Activated T-helper 9 cell treated with anti-CD3 and anti-CD28 coated beads, Interleukin-2, amount 50 U/mL, for 16 hours (primary cell): ENCODE results near the gene CALML5.

ENCODE experiments used
- DNase-seq: peaks from one replicate; pipeline ENCODE4 v3.0.0-alpha.2; 2020; ENCODE audit warnings: low read depth

CALML5 gene

GRCh38 chr10:5499493-5500140, at the start of gene CALML5:
Gene CALML5, minus strand, starts transcription at chr10:5499570. Its CDS starts 132 bp downstream, at chr10:5499438.
- no peak for DNase-seq

GRCh38 chr10:5547931-5548660, 48.7 kb upstream of the CALML5 start:
- DNase-seq = no peak

GRCh38 chr10:5547681-5547930, 48.2 kb upstream of the CALML5 start:
- DNase-seq = no peak

DNA sequence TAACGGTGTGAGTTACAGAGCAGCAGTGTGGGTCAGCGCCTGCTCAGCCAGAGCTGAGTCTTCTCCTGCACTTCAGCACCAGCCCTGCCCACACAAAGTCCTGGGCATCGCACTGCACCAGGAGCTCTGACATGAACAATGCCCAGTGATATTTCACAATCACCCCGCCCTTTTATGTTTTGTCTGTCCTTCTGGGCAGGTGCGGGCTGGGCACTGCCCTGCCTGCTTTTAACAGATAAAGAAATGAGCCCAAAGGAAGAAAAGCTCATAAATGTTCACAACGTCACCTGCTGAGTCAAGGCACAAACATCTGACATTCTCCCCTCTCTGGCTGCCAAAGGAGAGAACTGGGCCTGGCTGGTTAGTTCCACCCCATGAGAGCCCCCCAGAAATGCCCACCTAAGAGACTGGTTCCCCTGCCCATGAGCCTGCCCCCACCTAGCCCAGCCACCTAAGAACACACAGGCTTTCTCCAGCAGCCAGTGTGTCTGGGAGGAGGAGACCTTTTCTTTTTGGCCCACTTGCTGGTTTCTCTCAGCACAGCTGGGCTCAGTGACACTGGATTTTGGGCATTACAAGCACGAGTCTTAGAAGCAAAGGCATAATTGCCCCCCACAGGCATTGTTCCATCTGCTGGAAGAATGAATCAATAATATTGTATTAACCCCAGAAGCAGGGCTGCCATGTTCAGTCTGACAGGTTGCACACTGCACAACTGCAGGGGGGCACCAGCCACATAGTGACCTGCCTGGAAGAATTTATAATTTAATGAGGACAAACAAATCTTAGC, 47.7 kb upstream of the CALML5 start:
- no peak for DNase-seq

GRCh38 chr10:5545778-5546710, 46.7 kb upstream of the CALML5 start:
- no peak for DNase-seq

DNA sequence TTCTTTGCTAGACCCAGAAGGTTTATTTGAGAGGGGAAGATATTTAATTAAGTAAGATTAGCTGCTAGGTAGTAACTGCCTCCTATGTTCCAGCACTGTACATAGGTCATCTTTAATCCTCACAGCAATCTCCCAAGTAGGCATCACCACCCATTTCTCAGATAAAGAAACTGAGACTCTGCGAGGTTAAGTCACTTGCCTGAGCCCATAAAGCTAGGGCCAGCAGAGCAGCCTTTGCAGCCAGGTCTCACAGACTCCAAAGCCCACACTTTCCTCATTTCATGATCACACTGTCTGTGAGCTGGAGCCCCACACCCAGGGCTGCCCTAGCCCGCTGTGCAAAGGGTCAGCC, 46.0 kb upstream of the CALML5 start:
- no peak for DNase-seq

DNA sequence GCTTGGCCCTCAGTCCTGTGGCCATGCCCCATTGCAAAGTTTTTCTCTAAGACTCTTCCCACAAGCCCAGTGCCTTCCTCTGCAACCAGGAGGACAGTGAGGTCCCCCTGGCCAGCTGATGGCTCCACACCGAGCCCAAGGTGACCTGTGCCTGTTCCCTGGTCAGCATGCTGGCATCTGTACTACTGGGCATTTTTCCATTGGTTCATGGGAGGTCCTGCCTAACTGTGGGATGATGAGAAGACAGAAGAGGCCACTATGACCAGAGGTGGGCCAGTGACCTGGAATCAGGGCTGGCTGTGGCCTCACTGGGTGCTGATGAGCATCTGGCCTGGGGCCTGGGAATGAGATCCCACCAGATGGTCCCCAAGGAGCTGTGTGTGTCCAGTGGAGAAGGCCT, 45.6 kb upstream of the CALML5 start:
- DNase-seq = no peak

DNA sequence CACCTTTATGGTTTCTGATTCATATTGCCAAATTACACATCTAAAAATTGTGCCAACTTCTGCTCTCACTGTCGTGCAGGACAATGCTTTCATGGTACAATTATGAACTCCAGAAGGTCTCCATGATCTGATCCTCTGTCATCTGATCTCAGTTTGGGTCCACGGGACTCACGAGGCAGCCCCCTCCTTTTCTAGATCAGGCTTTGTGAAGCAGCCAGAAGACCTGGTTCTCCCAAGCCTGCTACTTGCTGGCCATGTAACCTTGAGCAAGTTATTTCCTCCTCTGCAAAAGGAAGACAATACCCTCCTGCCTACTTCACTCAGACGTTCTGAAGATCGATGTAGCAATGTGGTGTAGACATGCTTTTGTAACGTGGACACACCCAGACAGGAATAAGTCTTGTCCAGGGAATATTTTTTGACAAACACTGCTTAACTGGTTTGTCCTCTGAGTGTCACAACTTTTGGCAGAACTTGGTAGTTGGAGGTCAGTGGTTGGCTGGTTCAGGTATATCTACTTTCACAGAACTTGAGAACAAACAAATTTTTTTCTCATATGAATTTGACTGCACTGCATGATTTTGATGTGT, 44.9 kb upstream of the CALML5 start:
- no peak for DNase-seq

GRCh38 chr10:5543623-5544022, 44.3 kb upstream of the CALML5 start:
- DNase-seq = no peak

GRCh38 chr10:5542100-5542499, 42.7 kb upstream of the CALML5 start:
- no peak for DNase-seq

DNA sequence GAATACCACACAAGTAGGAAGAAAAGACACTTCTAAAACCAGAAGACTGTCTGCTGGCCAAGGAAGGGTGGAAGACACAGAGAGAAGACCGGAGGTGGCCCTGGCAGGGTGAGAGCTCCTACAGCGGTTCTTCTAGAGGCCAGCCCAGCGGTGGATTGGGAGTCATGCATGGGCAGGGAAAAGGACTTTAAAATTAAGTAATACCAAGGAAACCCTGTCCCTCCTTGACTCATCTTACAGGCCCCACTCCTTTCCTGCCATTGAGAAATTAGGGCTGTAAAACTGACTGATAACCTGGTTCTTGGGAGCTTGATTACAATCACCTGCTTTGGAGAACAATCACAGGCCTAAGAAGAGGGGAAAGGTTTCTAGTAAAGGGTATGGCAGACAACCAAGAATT, 41.5 kb upstream of the CALML5 start:
- DNase-seq = no peak

GRCh38 chr10:5540080-5540479, 40.7 kb upstream of the CALML5 start:
- DNase-seq = no peak

DNA sequence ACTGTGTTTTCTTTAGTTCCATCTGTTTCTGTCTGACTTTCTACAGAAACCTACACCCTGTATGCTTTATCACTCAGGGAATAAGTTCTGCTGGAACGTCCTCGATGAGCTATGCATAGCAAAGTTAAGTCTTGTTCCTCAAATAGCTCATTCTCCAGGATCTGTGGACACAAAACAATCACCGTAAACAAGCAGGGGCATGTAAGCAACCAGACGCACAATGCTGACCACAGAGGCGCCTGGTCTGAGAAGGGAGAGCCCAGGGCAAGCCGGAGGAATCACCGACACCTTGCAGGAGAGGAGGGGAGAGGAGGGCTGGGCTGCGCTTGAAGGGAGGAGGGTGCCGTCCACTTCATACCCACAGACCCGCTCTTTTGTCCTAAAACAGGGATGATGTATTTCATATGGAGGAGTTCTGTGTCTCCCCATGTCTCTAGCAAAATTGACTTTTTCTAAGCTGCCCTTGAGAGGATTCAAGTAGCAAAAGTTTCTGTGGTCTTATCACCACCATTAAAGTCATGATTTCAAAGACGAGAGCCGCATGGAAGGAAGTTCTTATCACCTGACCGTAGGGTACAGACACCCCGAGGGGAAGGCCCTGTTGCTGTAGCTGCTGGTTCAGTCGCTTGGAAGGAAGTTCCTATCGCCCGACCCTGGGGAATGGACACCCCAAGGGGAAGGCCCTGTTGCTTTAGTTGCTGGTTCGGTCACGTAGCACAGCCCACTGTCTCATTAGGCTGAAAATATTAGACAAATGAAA, 39.7 kb upstream of the CALML5 start:
- no peak for DNase-seq

GRCh38 chr10:5538446-5538845, 39.1 kb upstream of the CALML5 start:
- DNase-seq = no peak

- DNase-seq = no peak
Observed at GRCh38 chr10:5537684-5538083, 38.3 kb upstream of the CALML5 start.

- DNase-seq = no peak
Observed at GRCh38 chr10:5536486-5537081, 37.2 kb upstream of the CALML5 start.

- DNase-seq = no peak
Observed at GRCh38 chr10:5534880-5535856, 35.8 kb upstream of the CALML5 start.

DNA sequence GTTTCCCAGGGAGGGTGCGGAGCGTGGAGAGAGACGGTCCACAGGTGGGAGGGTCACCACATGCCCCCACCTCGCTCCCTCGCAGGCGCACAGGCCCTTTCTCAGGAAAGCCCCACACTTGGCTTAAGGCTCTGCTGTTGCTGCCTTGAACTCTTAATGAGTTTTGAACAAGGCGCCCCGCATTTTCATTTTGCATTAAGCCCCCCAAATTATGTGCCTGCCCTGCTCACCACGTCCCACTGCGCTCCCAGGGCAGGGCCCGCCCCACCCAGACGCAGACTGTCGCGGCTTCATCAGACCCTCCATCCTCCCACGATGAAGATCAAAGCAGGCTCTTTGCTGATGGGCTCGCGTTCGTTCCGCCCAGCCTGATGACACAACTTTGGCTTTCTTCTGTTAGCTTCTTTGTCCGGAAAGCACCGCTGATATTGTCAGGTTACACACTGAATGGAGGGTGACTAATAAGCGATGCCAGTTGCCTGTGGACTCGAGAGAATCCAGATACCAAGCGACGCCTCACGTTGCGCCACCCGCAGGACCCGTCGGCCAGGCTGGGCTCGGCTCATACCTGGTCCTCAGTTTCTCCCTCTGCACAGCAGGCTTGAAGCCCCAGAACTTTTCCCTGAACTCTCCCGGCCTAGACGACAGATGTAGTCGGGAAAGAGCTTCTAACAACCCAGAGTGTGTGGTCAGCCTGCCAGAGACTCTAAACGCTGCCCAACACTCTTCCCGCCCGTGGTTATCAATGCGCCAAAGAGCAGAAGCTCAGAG, 34.9 kb upstream of the CALML5 start:
- no peak for DNase-seq
